ENCODE data around the gene SPACA4. TPM values are rescaled to one million over a fixed set of nuclear protein-coding genes. Genes with fewer than 3 reads are reported as not detected.

SPACA4 gene
- total and polyA plus RNA-seq, 10 of the 15 experiments (the other 5 are each of a cell fraction or from before 2014, with no cell fraction given): not detected

DNA sequence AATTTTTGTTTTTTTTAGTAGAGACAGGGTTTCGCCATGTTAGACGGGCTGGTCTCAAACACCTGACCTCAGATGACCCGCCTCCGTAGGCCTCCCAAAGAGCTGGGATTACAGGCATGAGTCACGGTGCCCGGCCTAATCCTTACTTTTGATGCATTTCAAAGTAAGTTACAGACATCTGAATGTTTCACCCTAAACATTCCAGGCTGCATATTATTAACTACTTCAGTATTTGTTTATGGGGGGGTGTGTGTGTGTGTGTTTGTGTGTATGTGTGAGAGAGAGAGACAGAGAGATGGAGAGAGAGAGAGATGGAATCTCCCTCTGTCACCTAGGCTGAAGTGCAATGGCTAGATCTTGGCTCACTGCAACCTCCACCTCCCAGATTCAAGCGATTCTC is 41.5 kb upstream of the SPACA4 start:
- DNase-seq (ENCODE audit: low read depth, low spot score): no peak
- intact Hi-C loops (cut with micrococcal nuclease; ENCODE audit: unreplicated experiment): no loop called here
- TF ChIP-seq BHLHE40 (IDR thresholded peaks at IDR 0.05; ENCODE audit: borderline replicate concordance in 1 of 2, low read depth in 2 of 2, low read length in 1 of 2) (no peak), SREBF2 (IDR thresholded peaks at IDR 0.05; ENCODE audit: low read length) (no peak), RCOR1 (conservative IDR thresholded peaks at IDR 0.05; ENCODE audit: low read depth, low read length) (no peak)
- Histone ChIP-seq H3K36me3 (ENCODE audit: control insufficient read depth in 2 of 2, insufficient read depth in 2 of 2, low read length in 1 of 2) (no peaks in the 10 kb centered on the region), H3K4me2 (ENCODE audit: control insufficient read depth, insufficient read depth) (no peak overlapping the region), H4K20me1 (ENCODE audit: control insufficient read depth, insufficient read depth) (no peaks in the 10 kb centered on the region), H2AFZ (ENCODE audit: control insufficient read depth, low read depth, low read length) (no peak overlapping the region), H3K79me2 (ENCODE audit: control insufficient read depth, insufficient read depth, low read length) (no peaks in the 10 kb centered on the region), H3K4me1 (ENCODE audit: control insufficient read depth, insufficient read depth, low read length) (no peaks in the 10 kb centered on the region), H3K27ac (ENCODE audit: control insufficient read depth, insufficient read depth) (no peak overlapping the region), H3K4me3 (no peak overlapping the region), H3K9me3 (replicated peaks; ENCODE audit: control insufficient read depth, insufficient read depth, low read length) (no peaks in the 10 kb centered on the region), H3K9ac (ENCODE audit: control insufficient read depth, insufficient read depth, low read length) (no peak overlapping the region), H3K27me3 (replicated peaks in 1 of 2; ENCODE audit: control insufficient read depth in 2 of 2, insufficient read depth in 2 of 2, low read length in 1 of 2) (peaks cover 0 to 3% of the 10 kb centered on the region in 2 experiments; a peak in 2 of 4 replicates)
- no peak for ATAC-seq
- no peak for FAIRE-seq
- in situ Hi-C loops (cut with MboI): loop anchor here (25.0 kb wide), 1 partner anchor 703 kb away; the partner anchor contains the start of gene TPRX2
- POLR2A ChIA-PET: no interaction called here
- WGBS (ENCODE audit: insufficient coverage, insufficient replicate concordance, low lambda C conversion rate, missing lambda C conversion rate): 74% methylated on average over 7 of the region's 7 CpGs
- no TSS peak for BruUV-seq (replicated peaks)
- CTCF ChIA-PET: interaction anchor here (1.4 kb wide), 1 partner anchor 19 kb away, joined by 6 read pairs; no protein-coding TSS in a partner anchor
- RAD21 ChIA-PET (ENCODE audit: unreplicated experiment): no interaction called here
- SMC1A ChIA-PET (ENCODE audit: uncharacterized antibody, unreplicated experiment): no interaction called here

DNA sequence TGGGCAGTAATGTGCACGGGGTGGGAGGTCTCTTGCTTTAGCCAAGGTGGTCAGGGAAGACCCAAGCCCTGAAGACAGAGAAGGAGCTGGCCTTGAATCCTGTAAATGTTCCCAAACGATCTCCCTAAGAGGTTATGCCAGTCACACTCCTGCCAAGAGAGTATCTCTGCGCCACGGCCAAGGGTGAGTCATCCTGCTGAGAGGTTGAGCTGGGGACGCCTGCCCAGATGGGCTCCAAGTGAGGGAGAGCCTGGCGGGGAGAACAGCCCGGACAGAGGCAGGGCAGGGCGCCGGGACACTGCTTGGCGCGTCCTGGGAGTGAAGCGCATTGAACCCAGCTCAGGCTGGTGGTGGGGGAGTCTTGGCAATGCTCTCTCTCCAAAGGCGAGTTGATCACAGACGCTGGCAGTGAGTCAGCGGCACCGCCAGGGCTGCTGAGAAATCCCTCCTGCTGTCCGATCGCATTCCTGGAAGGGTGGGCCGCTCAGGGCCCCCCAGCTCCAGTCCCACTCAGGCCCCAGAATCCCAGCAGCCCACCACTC is 38.1 kb upstream of the SPACA4 start:
- in situ Hi-C loops (cut with MboI): loop anchor here (25.0 kb wide), 1 partner anchor 706 kb away; the partner anchor contains the start of gene TPRX2
- intact Hi-C loops (cut with micrococcal nuclease; ENCODE audit: unreplicated experiment): no loop called here
- WGBS (ENCODE audit: insufficient coverage, insufficient replicate concordance, low lambda C conversion rate, missing lambda C conversion rate): 41% methylated on average over 19 of the region's 19 CpGs
- Histone ChIP-seq H3K27me3 (replicated peaks in 1 of 2; ENCODE audit: control insufficient read depth in 2 of 2, insufficient read depth in 2 of 2, low read length in 1 of 2) (peaks cover 0 to 3% of the 10 kb centered on the region in 2 experiments; a peak in 2 of 4 replicates), H3K4me3 (no peak overlapping the region), H2AFZ (ENCODE audit: control insufficient read depth, low read depth, low read length) (no peak overlapping the region), H3K9me3 (replicated peaks; ENCODE audit: control insufficient read depth, insufficient read depth, low read length) (no peaks in the 10 kb centered on the region), H3K4me2 (ENCODE audit: control insufficient read depth, insufficient read depth) (no peak overlapping the region), H3K79me2 (ENCODE audit: control insufficient read depth, insufficient read depth, low read length) (no peaks in the 10 kb centered on the region), H3K9ac (ENCODE audit: control insufficient read depth, insufficient read depth, low read length) (no peak overlapping the region), H3K27ac (ENCODE audit: control insufficient read depth, insufficient read depth) (no peak overlapping the region), H3K4me1 (ENCODE audit: control insufficient read depth, insufficient read depth, low read length) (no peaks in the 10 kb centered on the region), H3K36me3 (ENCODE audit: control insufficient read depth in 2 of 2, insufficient read depth in 2 of 2, low read length in 1 of 2) (no peaks in the 10 kb centered on the region), H4K20me1 (ENCODE audit: control insufficient read depth, insufficient read depth) (no peaks in the 10 kb centered on the region)
- BruUV-seq (replicated peaks): no TSS peak
- FAIRE-seq (no peak), DNase-seq (ENCODE audit: low read depth, low spot score) (no peak), ATAC-seq (no peak)
- ChIA-PET SMC1A (ENCODE audit: uncharacterized antibody, unreplicated experiment) (no interaction called here), POLR2A (no interaction called here), CTCF (no interaction called here), RAD21 (ENCODE audit: unreplicated experiment) (no interaction called here)
- TF ChIP-seq, protein P1, sequence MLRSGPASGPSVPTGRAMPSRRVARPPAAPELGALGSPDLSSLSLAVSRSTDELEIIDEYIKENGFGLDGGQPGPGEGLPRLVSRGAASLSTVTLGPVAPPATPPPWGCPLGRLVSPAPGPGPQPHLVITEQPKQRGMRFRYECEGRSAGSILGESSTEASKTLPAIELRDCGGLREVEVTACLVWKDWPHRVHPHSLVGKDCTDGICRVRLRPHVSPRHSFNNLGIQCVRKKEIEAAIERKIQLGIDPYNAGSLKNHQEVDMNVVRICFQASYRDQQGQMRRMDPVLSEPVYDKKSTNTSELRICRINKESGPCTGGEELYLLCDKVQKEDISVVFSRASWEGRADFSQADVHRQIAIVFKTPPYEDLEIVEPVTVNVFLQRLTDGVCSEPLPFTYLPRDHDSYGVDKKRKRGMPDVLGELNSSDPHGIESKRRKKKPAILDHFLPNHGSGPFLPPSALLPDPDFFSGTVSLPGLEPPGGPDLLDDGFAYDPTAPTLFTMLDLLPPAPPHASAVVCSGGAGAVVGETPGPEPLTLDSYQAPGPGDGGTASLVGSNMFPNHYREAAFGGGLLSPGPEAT (IDR thresholded peaks at IDR 0.05; ENCODE audit: low read depth): no peak
- no peak for TF ChIP-seq BCL11A (IDR thresholded peaks at IDR 0.05; ENCODE audit: low read depth, low read length)
- no peak for TF ChIP-seq NFIC (IDR thresholded peaks at IDR 0.05; ENCODE audit: low read depth, low read length)
- TF ChIP-seq HDGF (IDR thresholded peaks at IDR 0.05): no peak
- no peak for TF ChIP-seq TCF3 (IDR thresholded peaks at IDR 0.05; ENCODE audit: borderline replicate concordance, insufficient read depth, low read depth, low read length)
- TF ChIP-seq NR2F1 (conservative IDR thresholded peaks at IDR 0.05): no peak
- TF ChIP-seq EP300 (IDR thresholded peaks at IDR 0.05; ENCODE audit: borderline replicate concordance in 1 of 2, control insufficient read depth in 1 of 2, low read depth in 2 of 2, low read length in 2 of 2): no peak
- no peak for TF ChIP-seq SUZ12 (IDR thresholded peaks at IDR 0.05; ENCODE audit: unreplicated experiment)
- no peak for TF ChIP-seq RCOR1 (conservative IDR thresholded peaks at IDR 0.05; ENCODE audit: low read depth, low read length)
- TF ChIP-seq TCF12 (IDR thresholded peaks at IDR 0.05; ENCODE audit: low read depth, low read length): no peak
- no peak for TF ChIP-seq MTA2 (IDR thresholded peaks at IDR 0.05; ENCODE audit: low read depth)
- TF ChIP-seq, protein P2, sequence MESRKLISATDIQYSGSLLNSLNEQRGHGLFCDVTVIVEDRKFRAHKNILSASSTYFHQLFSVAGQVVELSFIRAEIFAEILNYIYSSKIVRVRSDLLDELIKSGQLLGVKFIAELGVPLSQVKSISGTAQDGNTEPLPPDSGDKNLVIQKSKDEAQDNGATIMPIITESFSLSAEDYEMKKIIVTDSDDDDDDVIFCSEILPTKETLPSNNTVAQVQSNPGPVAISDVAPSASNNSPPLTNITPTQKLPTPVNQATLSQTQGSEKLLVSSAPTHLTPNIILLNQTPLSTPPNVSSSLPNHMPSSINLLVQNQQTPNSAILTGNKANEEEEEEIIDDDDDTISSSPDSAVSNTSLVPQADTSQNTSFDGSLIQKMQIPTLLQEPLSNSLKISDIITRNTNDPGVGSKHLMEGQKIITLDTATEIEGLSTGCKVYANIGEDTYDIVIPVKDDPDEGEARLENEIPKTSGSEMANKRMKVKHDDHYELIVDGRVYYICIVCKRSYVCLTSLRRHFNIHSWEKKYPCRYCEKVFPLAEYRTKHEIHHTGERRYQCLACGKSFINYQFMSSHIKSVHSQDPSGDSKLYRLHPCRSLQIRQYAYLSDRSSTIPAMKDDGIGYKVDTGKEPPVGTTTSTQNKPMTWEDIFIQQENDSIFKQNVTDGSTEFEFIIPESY (IDR thresholded peaks at IDR 0.05): no peak
- no peak for TF ChIP-seq CREB1 (IDR thresholded peaks at IDR 0.05; ENCODE audit: low read depth)

Measured in GM12878 (cell line).